ENCODE data around the gene MUC2.

GRCh38 chr11:1031121-1031899, 43.4 kb upstream of the MUC2 start:
- no peak for TF ChIP-seq CTCF (IDR thresholded peaks at IDR 0.05)
- no peak for TF ChIP-seq POLR2A (IDR thresholded peaks at IDR 0.05)
